Medulla oblongata (tissue), 1 donor: Measurements from ENCODE around the gene CTSZ.
"Not testable (repeated sequence)": the region's sequence is repeated elsewhere in the genome, so short reads cannot be mapped to it uniquely, and the experiment has no call there.

Experiments used
- DNase-seq: peaks from one replicate; pipeline ENCODE4 v3.0.0-alpha.2; 2015; ENCODE audit errors: extremely low spot score

Gene CTSZ

GRCh38 chr20:58997141-58997770 lies 9.8 kb downstream of the CTSZ start:
- no peak for DNase-seq

GRCh38 chr20:58996226-58996611 lies 10.8 kb downstream of the CTSZ start:
- DNase-seq, result no peak

GRCh38 chr20:58995461-58996225 lies 11.4 kb downstream of the CTSZ start:
- DNase-seq, result no peak

- DNase-seq, result no peak
Measured at GRCh38 chr20:58994390-58995159, 12.5 kb downstream of the CTSZ start.

- no peak for DNase-seq
Measured at GRCh38 chr20:58993332-58994248, 13.5 kb downstream of the CTSZ start.

GRCh38 chr20:58992911-58993310 lies 14.1 kb downstream of the CTSZ start:
- no peak for DNase-seq

- peak; percentile 42 for DNase-seq
Measured at GRCh38 chr20:58991715-58992114, 15.3 kb downstream of the CTSZ start.

GRCh38 chr20:58990651-58991445 lies 16.2 kb downstream of the CTSZ start:
- DNase-seq, result no peak

- no peak for DNase-seq
Measured at GRCh38 chr20:58989196-58989595, 17.9 kb downstream of the CTSZ start.

- no peak for DNase-seq
Measured at GRCh38 chr20:58988565-58988882, 18.5 kb downstream of the CTSZ start.

- no peak for DNase-seq
Measured at GRCh38 chr20:58987790-58988564, 19.1 kb downstream of the CTSZ start.

- no peak for DNase-seq
Measured at GRCh38 chr20:58986968-58987517, 20.0 kb downstream of the CTSZ start.

GRCh38 chr20:58986286-58986967 lies 20.6 kb downstream of the CTSZ start:
- no peak for DNase-seq

GRCh38 chr20:58985656-58986055 lies 21.4 kb downstream of the CTSZ start:
- DNase-seq, result no peak

GRCh38 chr20:58984691-58985090 lies 22.4 kb downstream of the CTSZ start:
- no peak for DNase-seq

GRCh38 chr20:58983115-58983468 lies 24.0 kb downstream of the CTSZ start:
- not testable (repeated sequence) for DNase-seq

- DNase-seq, result no peak
Measured at GRCh38 chr20:58982406-58983114, 24.5 kb downstream of the CTSZ start.

- DNase-seq, result no peak
Measured at GRCh38 chr20:58981628-58982364, 25.3 kb downstream of the CTSZ start.
